GM19328 (cell line): Measurements from ENCODE around the gene FAM111A.
"Not testable (repeated sequence)": the region's sequence is repeated elsewhere in the genome, so short reads cannot be mapped to it uniquely, and the experiment has no call there.

ENCODE experiments used
- ATAC-seq: cut with Tn5 transposase; IDR thresholded peaks from one replicate; pipeline ENCODE4 v1.9.1; 2021; ENCODE audit warnings: mild to moderate bottlenecking, moderate library complexity; ENCODE audit not compliant: unreplicated experiment

FAM111A gene

GRCh38 chr11:59142530-59143507 is at the start of gene FAM111A:
Gene FAM111A (plus strand): TSS chr11:59142856. CDS start chr11:59148873, 6,017 bp downstream.
- peak; percentile 65 for ATAC-seq

GRCh38 chr11:59093576-59093975 is 49.1 kb upstream of the FAM111A start:
- ATAC-seq = not testable (repeated sequence)

- peak; percentile 71 for ATAC-seq
Observed at GRCh38 chr11:59095225-59095624, 47.4 kb upstream of the FAM111A start.

- ATAC-seq = not testable (repeated sequence)
Observed at GRCh38 chr11:59095972-59096575, 46.6 kb upstream of the FAM111A start.

- ATAC-seq = no peak
Observed at GRCh38 chr11:59097113-59097708, 45.4 kb upstream of the FAM111A start.

- not testable (repeated sequence) for ATAC-seq
Observed at GRCh38 chr11:59097938-59098337, 44.7 kb upstream of the FAM111A start.

- peak; percentile 45 for ATAC-seq
Observed at GRCh38 chr11:59102259-59102765, 40.3 kb upstream of the FAM111A start.

GRCh38 chr11:59106363-59107336 is 36.0 kb upstream of the FAM111A start, which contains the start of gene FAM111B:
Gene FAM111B (plus strand): TSS chr11:59107237. CDS start chr11:59109626, 2,389 bp downstream.
- ATAC-seq = peak; percentile 71

GRCh38 chr11:59107721-59108120 is 34.9 kb upstream of the FAM111A start:
- ATAC-seq = not testable (repeated sequence)

GRCh38 chr11:59112494-59112893 is 30.2 kb upstream of the FAM111A start:
- ATAC-seq = no peak

- no peak for ATAC-seq
Observed at GRCh38 chr11:59114344-59114743, 28.3 kb upstream of the FAM111A start.

GRCh38 chr11:59115553-59115952 is 27.1 kb upstream of the FAM111A start:
- no peak for ATAC-seq

GRCh38 chr11:59117774-59118173 is 24.9 kb upstream of the FAM111A start:
- no peak for ATAC-seq

- no peak for ATAC-seq
Observed at GRCh38 chr11:59119826-59120225, 22.8 kb upstream of the FAM111A start.

- ATAC-seq = peak; percentile 91
Observed at GRCh38 chr11:59135648-59136461, 6.8 kb upstream of the FAM111A start.

GRCh38 chr11:59136551-59136950 is 6.1 kb upstream of the FAM111A start:
- not testable (repeated sequence) for ATAC-seq

- ATAC-seq = no peak
Observed at GRCh38 chr11:59137190-59137589, 5.5 kb upstream of the FAM111A start.

- no peak for ATAC-seq
Observed at GRCh38 chr11:59138643-59139042, 4.0 kb upstream of the FAM111A start.

- ATAC-seq = no peak
Observed at GRCh38 chr11:59141191-59141590, 1.5 kb upstream of the FAM111A start.
